VCaP (cell line): Measurements from ENCODE around the gene NCK2.
"Not testable (repeated sequence)": the region's sequence is repeated elsewhere in the genome, so short reads cannot be mapped to it uniquely, and the experiment has no call there.

ENCODE experiments used
- H3K27ac ChIP-seq: fragments of 450-650 bp; 2 replicates; pipeline ENCODE4 v1.5.1; 2017
- CTCF ChIP-seq: fragments of 450-650 bp; conservative IDR thresholded peaks from 2 replicates; pipeline ENCODE4 v1.5.1; 2017; ENCODE audit warnings: mild to moderate bottlenecking, moderate library complexity

Gene NCK2

GRCh38 chr2:105890111-105890510, 145.4 kb downstream of the NCK2 start:
- H3K27ac ChIP-seq, result no peak overlapping the region
- TF ChIP-seq CTCF, result no peak

GRCh38 chr2:105890856-105891255, 146.1 kb downstream of the NCK2 start:
- TF ChIP-seq CTCF, result no peak
- no peak overlapping the region for H3K27ac ChIP-seq

- no peak overlapping the region for H3K27ac ChIP-seq
- TF ChIP-seq CTCF, result no peak
These were observed 148.6 kb downstream of the NCK2 start for GRCh38 chr2:105893011-105893995.

GRCh38 chr2:105894327-105894944, 149.7 kb downstream of the NCK2 start:
- peak overlapping the region; percentile 68 for H3K27ac ChIP-seq
- no peak for TF ChIP-seq CTCF

GRCh38 chr2:105895990-105896764, 151.5 kb downstream of the NCK2 start:
- TF ChIP-seq CTCF, result no peak
- H3K27ac ChIP-seq, result peak overlapping the region; percentile 68

GRCh38 chr2:105896765-105897163, 152.1 kb downstream of the NCK2 start:
- no peak for TF ChIP-seq CTCF
- no peak overlapping the region for H3K27ac ChIP-seq

GRCh38 chr2:105897694-105898093, 153.0 kb downstream of the NCK2 start:
- not testable (repeated sequence) for H3K27ac ChIP-seq
